GM18508 (cell line): ENCODE measurements around the gene THRB.

Source experiments
- ATAC-seq: cut with Tn5 transposase; IDR thresholded peaks from one replicate; pipeline ENCODE4 v1.9.1; 2021; ENCODE audit warnings: moderate number of reproducible peaks; ENCODE audit not compliant: insufficient read depth, unreplicated experiment

The THRB gene

DNA sequence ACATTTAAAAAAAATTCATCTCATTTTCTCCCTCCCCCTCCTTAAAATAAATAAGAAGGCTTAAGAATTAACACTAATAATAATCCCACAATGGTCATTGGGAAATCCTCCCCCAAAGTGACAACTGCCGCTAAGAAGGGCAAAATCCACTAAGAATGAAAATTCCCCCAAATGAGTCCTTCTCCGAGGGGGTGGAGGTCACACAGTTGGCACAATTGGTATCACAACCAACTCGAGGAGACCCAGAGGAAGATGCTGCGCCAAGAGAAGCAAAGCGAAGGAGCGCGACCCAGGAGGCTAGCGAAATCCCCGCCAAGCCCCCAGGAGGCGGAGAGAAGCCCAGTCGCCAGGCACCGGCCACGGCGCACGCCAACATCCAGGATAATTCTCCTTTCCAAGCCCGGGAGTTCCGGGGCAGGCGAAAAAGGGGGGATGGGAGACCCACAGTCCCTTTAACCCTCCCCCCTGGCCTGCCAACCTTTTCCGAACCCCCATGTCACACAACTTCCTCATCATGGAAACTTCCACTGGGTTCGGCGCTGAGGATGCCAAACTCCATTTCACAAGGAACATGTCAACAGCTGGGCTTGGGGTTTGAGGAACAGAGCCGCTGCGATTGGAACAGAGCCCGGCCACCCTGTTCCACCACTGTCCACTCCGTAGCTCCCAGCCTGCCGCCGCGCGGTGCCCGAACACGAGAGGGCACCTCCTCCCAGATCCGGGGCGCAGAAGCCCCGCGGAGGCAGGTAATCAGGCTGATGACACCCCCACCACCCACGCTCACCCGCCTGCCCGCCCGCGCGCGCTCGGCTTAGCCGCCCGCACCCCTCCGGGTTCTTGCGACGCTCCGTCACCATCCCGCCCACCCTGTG, 668 bp downstream of the THRB start:
- no peak for ATAC-seq

DNA sequence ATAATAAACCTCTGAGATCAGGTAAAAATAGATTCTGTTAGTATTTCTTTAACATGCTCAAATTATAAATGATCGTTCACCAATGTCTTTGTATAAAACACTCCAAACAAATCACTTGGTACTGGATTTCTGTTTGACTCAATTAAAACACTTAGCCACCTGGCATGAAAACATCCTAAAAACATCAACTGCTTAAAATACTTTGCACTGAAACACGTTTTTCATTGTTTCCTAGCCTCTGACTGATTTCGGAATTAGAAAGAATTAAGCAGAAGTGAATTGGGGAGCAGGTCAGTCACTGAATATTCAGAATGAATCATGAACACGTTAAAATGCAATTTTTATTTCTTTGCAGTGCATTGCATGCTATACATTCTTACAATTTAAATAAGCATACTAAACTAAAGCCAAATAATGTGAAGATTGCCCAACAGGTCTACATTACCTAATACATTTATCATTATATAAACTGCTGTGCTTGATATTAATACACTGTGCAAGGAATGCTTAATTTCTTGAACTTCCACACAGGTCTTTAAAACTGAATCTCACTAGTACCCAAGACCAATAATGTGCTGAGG, 1.6 kb downstream of the THRB start:
- no peak for ATAC-seq

GRCh38 chr3:24490151-24490550, 4.5 kb downstream of the THRB start:
- ATAC-seq: no peak

DNA sequence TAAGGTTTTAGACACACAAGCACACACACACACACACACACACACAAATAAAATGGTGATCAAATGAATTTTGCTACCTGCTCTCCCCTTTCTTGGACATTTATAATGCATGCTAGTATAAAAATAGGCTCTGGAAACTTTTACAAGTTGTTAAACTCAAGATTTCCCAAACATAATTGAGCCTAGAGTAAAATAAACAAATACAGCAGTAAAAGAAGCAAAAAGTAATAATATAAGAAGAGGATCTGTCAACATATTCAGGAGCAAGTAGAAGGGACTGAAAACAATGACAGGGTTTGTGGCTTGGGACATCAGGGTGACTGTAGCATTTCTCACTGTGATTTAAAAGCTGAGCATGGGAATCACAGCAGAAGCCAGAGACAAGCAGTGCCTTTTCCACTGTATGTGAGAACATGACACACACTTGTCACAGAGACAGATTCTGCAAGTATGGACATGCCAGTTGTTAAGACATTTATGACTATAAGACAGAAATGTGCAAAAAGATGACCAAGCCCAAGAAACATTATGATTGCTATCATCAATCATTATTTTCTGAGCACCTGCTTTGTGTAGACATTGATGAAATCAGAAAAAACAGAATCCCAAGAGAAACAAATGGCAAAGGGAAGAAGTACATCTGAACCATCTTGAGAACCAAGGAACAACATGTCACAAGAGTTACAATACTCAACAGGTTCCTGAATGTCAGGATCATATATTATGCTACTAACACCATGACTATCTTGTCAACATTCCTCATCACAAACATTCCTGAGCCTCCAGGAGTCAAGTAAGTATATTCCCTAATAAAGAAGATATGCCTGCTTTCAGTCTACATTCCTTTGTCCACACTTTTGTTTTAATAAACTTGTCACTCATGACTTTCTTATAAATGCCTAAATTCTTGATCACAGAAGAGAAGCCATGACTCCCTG, 7.1 kb downstream of the THRB start:
- no peak for ATAC-seq

- no peak for ATAC-seq
Observed at GRCh38 chr3:24485511-24485910, 9.1 kb downstream of the THRB start.

- ATAC-seq: no peak
Observed at GRCh38 chr3:24483873-24484272, 10.8 kb downstream of the THRB start.

DNA sequence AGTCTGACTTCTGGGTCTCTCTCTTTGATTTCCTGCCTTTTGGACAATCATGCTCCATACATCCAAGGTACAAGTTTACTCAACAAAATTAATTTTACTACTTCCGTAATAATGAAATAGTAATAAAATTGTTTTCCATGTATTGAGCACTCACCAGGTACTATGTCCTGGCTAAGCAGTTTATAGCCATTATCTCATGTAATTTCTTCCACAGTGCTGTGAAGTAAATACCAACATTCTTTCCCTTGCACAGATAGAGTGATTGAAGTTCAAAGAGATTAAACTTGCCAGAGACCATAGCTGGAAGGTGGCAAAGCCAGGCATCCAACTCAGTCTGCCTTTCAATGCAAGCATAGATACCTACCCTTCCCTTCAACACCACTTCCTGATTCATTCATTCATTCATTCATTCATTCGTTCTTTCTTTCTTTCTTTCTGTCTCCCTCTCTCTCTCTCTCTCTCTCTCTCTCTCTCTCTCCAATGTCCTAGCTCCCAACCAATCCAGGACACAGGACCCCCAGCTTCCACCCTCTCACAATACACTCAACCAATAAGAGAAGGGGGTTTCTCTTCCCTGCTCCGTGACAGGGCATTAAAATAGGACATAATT, 12.4 kb downstream of the THRB start:
- ATAC-seq: no peak

DNA sequence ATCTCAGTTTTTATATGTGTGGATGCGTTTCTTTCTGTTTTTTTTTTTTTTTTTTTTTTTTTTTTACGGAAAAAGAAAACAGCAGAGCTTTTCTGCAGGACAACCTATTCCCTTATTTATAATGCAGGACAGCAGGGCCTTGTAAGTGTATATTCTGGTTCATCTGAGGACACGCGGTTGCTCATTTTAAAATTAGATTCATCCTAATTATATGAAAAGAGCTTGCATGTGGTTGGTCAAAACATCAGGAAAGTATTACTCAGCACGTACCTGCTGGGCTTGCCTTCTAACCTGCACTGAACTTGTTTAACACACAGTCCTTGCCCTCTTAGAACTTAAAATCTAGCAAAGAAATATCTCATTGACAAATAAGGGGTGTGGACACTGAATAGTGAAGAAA, 13.5 kb downstream of the THRB start:
- ATAC-seq: no peak

- no peak for ATAC-seq
Observed at GRCh38 chr3:24480497-24480896, 14.2 kb downstream of the THRB start.

DNA sequence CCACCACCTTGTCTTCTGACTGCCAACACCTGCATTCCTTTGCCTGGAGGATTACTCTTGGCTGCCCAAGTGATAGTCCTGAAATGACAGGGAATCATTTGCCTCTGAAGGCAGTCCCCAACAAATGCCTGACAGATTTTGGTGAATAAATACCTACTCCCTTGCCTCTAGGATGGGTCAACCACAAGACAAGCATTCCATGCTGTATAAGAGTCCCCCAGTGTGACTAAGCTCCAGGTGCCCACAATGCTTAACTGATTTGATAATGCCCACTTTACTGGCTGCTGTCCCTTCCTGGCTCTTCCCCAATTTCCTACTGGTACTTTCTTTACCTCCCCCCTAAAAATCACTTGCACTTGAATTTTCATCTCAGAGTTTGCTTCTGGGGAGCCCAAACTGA, 14.8 kb downstream of the THRB start:
- ATAC-seq: no peak

DNA sequence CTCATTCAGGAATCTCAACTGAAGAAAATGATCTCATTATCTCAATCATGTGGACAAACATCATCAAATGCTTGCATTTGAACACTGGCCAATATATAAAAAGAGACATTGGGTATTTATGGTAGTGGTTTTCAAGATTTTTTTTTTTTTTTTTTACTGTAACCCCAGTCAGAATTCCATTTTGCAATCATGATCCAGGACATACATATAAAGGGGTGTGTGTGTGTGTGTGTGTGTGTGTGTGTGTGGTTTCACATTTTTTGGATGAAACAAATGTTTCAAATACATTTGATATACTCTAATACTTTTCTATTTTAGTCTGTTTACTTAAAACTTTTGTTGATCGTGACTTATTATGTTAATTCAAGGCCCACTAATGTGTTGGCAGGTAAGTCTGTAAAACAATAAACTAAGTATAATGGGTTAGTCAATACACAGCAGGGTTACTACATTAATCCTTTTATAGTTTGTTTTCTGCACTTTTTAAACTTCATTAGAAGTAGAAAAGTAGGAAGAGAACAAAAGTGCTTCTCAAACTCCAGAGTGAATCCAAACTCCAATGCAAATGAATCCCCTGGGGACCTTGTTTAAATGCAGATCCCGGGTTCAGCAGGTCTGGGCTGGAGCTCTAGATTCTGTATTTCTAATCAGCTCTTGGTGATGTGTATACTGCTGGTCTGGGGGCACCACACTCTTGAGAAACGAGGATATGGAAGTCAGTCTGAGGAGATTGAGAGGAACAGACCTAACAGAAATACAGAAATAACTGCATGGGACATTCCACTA, 17.6 kb downstream of the THRB start:
- ATAC-seq: no peak

GRCh38 chr3:24475925-24476324, 18.7 kb downstream of the THRB start:
- no peak for ATAC-seq

GRCh38 chr3:24474862-24475261, 19.8 kb downstream of the THRB start:
- no peak for ATAC-seq

- no peak for ATAC-seq
Observed at GRCh38 chr3:24472358-24472757, 22.3 kb downstream of the THRB start.

- ATAC-seq: no peak
Observed at GRCh38 chr3:24471486-24471885, 23.2 kb downstream of the THRB start.

GRCh38 chr3:24470277-24470676, 24.4 kb downstream of the THRB start:
- no peak for ATAC-seq

DNA sequence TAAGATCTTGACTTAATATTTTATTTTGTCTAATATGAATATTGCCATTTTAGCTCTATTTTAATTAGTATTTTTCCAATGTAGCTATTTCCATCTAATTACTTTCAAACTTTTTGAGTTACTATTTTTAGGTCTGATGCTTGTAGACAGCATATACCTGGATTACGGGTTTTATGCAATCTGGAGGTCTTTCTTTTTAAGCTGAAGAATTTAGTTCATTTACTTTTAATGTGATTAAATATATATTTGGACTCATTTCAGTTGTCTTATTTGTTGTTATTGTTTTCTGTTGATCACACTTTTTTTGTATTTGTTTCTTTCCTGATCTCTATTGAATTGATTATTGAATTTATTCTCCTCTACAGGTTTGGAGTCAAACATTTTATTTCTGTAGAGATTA, 30.3 kb downstream of the THRB start:
- ATAC-seq: no peak

GRCh38 chr3:24462737-24463136, 31.9 kb downstream of the THRB start:
- ATAC-seq: no peak

DNA sequence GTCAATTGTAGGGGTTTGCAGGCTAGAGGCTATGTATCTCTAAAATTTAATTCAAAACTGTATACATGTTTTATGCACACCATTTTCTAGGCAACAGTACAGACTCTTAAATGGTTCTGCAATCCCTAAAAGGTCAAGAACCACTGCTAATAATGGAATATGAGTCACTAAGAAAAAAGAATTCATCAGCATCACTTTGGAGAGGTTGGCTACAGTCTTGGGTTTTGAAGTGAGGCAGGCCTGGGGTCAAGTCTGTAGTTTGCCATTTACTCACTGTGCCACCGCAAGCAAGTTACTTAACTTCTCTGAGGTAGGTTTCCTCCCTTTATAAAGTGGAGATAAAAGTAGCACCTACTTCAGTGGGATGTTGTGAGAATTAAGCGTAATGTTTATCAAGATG, 33.7 kb downstream of the THRB start:
- ATAC-seq: no peak

GRCh38 chr3:24457719-24458118, 36.9 kb downstream of the THRB start:
- no peak for ATAC-seq
